ENCODE measurements around the gene ARL10. TPM values are rescaled to one million over a fixed set of nuclear protein-coding genes. Genes with fewer than 3 reads are reported as not detected.

Gene ARL10
- total RNA-seq, 2 experiments from 2014 or later: 12.3 to 15.6 TPM

Small RNA genes within 50 kb of the gene (microRNA-seq; reads per million reads assigned to microRNA genes)
- 15.2 reads per million, percentile 38 among the genes with 10 or more reads in this experiment for gene MIR1271 (ENCODE audit: borderline replicate concordance)

Other genes with a start within 250 kb of the ARL10 start
- gene SIMC1, start 127.1 kb upstream of the ARL10 start, total RNA-seq: 10 to 100 TPM; 24.0 to 27.6 TPM
- gene KIAA1191, start 3.7 kb upstream of the ARL10 start, total RNA-seq: 10 to 100 TPM; 42.2 to 52.6 TPM
- 10 to 100 TPM; 54.3 to 65.4 TPM for gene NOP16, start 23.1 kb downstream of the ARL10 start, total RNA-seq
- gene HIGD2A, start 23.3 kb downstream of the ARL10 start, total RNA-seq: 100 to 1,000 TPM; 104 to 140 TPM
- gene CLTB, start 51.1 kb downstream of the ARL10 start, total RNA-seq: 10 to 100 TPM; 39.3 to 47.8 TPM
- 10 to 100 TPM; 37.6 to 44.8 TPM for gene FAF2, start 82.9 kb downstream of the ARL10 start, total RNA-seq
- 10 to 100 TPM; 61.6 to 62.9 TPM for gene RNF44, start 171.9 kb downstream of the ARL10 start, total RNA-seq
- under 1 TPM; 0.37 to 0.61 TPM for gene CDHR2, start 183.9 kb downstream of the ARL10 start, total RNA-seq
- 1 to 10 TPM; 3.8 to 4.1 TPM for gene GPRIN1, start 244.7 kb downstream of the ARL10 start, total RNA-seq

All from activated CD4-positive, alpha-beta T cell treated with anti-CD3 and anti-CD28 coated beads for 36 hours (primary cell).